ENCODE measurements around the gene SFXN3. TPM values are rescaled to one million over a fixed set of nuclear protein-coding genes. Genes with fewer than 3 reads are reported as not detected.

SFXN3 gene
- total and polyA plus RNA-seq, 2 of the 13 experiments (the other 11 are each of a cell fraction or from before 2014, with no cell fraction given) = 16.8 to 71.5 TPM

- no peak for TF ChIP-seq FOXP4 (CRISPR knock-in tag; IDR thresholded peaks at IDR 0.05)
- TF ChIP-seq ZNF205 (CRISPR knock-in tag; IDR thresholded peaks at IDR 0.05) = no peak
- no peak for TF ChIP-seq NR3C1 (CRISPR knock-in tag; IDR thresholded peaks at IDR 0.05)
- peak; percentile 68; the same call in 1 of the 2 replicates for TF ChIP-seq PHF21A (CRISPR knock-in tag; IDR thresholded peaks at IDR 0.05)
- no peak for TF ChIP-seq IKZF1 (IDR thresholded peaks at IDR 0.05)
- TF ChIP-seq, protein P1, sequence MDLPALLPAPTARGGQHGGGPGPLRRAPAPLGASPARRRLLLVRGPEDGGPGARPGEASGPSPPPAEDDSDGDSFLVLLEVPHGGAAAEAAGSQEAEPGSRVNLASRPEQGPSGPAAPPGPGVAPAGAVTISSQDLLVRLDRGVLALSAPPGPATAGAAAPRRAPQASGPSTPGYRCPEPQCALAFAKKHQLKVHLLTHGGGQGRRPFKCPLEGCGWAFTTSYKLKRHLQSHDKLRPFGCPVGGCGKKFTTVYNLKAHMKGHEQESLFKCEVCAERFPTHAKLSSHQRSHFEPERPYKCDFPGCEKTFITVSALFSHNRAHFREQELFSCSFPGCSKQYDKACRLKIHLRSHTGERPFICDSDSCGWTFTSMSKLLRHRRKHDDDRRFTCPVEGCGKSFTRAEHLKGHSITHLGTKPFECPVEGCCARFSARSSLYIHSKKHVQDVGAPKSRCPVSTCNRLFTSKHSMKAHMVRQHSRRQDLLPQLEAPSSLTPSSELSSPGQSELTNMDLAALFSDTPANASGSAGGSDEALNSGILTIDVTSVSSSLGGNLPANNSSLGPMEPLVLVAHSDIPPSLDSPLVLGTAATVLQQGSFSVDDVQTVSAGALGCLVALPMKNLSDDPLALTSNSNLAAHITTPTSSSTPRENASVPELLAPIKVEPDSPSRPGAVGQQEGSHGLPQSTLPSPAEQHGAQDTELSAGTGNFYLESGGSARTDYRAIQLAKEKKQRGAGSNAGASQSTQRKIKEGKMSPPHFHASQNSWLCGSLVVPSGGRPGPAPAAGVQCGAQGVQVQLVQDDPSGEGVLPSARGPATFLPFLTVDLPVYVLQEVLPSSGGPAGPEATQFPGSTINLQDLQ (CRISPR knock-in tag; IDR thresholded peaks at IDR 0.05) = peak; percentile 84
- no peak for TF ChIP-seq ZNF17 (CRISPR knock-in tag; IDR thresholded peaks at IDR 0.05)
- no peak for TF ChIP-seq TSC22D2 (CRISPR knock-in tag; IDR thresholded peaks at IDR 0.05; ENCODE audit: borderline replicate concordance)
- TF ChIP-seq ZNF10 (CRISPR knock-in tag; IDR thresholded peaks at IDR 0.05; ENCODE audit: borderline replicate concordance, low read depth) = no peak
- TF ChIP-seq AGO2 (optimal IDR thresholded peaks at IDR 0.05; ENCODE audit: low read depth, low read length) = peak; percentile 90
- TF ChIP-seq HOXD1 (CRISPR knock-in tag; IDR thresholded peaks at IDR 0.05) = no peak; the same call in 1 of the 2 replicates
- TF ChIP-seq ZNF121 (CRISPR knock-in tag; IDR thresholded peaks at IDR 0.05) = no peak
- TF ChIP-seq ZKSCAN1 (IDR thresholded peaks at IDR 0.05; ENCODE audit: low read length) = no peak
- TF ChIP-seq HMG20A (CRISPR knock-in tag; IDR thresholded peaks at IDR 0.05; ENCODE audit: borderline replicate concordance) = no peak
- TF ChIP-seq ZNF337 (CRISPR knock-in tag; IDR thresholded peaks at IDR 0.05; ENCODE audit: borderline replicate concordance, low read depth) = no peak
- no peak for TF ChIP-seq RFXAP (CRISPR knock-in tag; IDR thresholded peaks at IDR 0.05; ENCODE audit: borderline replicate concordance)
- TF ChIP-seq ZNF543 (CRISPR knock-in tag; IDR thresholded peaks at IDR 0.05) = 0 out of 2 replicates have a peak, but pooled peaks have one; percentile 44
- no peak for TF ChIP-seq GPN1 (CRISPR knock-in tag; IDR thresholded peaks at IDR 0.05; ENCODE audit: borderline replicate concordance)
- no peak for TF ChIP-seq ZNF350 (CRISPR knock-in tag; IDR thresholded peaks at IDR 0.05; ENCODE audit: borderline replicate concordance, low read depth)
- no peak for TF ChIP-seq ZNF780A (CRISPR knock-in tag; IDR thresholded peaks at IDR 0.05)
- no peak for TF ChIP-seq ZBTB2 (CRISPR knock-in tag; IDR thresholded peaks at IDR 0.05; ENCODE audit: low read depth)
- no peak for TF ChIP-seq ZBTB42 (CRISPR knock-in tag; IDR thresholded peaks at IDR 0.05)
- TF ChIP-seq ATM (IDR thresholded peaks at IDR 0.05; ENCODE audit: borderline replicate concordance) = no peak
- TF ChIP-seq, protein P2, sequence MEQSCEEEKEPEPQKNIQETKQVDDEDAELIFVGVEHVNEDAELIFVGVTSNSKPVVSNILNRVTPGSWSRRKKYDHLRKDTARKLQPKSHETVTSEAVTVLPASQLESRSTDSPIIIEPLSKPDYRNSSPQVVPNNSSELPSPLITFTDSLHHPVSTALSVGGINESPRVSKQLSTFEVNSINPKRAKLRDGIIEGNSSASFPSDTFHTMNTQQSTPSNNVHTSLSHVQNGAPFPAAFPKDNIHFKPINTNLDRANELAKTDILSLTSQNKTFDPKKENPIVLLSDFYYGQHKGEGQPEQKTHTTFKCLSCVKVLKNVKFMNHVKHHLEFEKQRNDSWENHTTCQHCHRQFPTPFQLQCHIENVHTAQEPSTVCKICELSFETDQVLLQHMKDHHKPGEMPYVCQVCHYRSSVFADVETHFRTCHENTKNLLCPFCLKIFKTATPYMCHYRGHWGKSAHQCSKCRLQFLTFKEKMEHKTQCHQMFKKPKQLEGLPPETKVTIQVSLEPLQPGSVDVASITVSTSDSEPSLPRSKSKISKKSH (CRISPR knock-in tag; IDR thresholded peaks at IDR 0.05; ENCODE audit: borderline replicate concordance) = no peak; the same call in 1 of the 2 replicates
These were observed 36.5 kb downstream of the SFXN3 start (continued) for GRCh38 chr10:101067356-101068083.
